B cell (primary cell): ENCODE data around the gene ANXA10.

Source experiments
- EZH2 ChIP-seq: IDR thresholded peaks from 2 replicates; pipeline ENCODE4 v1.6.1; 2012; ENCODE audit warnings: borderline replicate concordance, low read depth, mild to moderate bottlenecking, moderate library complexity, low read length; ENCODE audit not compliant: insufficient read depth, poor library complexity, severe bottlenecking
- TF ChIP-seq, protein P1 (sequence below): fragments of 200-600 bp; IDR thresholded peaks from one replicate; pipeline ENCODE4 v1.8.0; 2022; ENCODE audit warnings: antibody characterized with exemption, mild to moderate bottlenecking

DNA sequence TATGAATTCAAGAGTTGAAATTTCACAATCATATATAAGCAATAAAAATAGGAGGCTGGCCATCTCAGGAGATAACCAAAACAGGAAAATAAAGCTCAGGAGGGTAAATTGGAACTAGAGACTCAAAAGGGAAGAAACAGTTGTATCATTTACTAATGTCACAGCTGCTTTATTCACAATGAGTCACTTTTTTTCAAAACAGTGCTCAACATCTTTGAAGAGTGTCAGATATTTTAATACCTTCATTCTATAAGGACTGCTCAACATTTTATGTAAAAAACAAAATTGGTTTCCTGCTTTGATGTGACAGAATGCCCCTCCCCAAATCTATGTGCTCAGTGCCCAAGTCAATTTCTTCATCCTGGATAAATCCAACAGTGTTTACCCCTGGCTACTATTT is 128.6 kb downstream of the ANXA10 start:
- TF ChIP-seq, protein P1, sequence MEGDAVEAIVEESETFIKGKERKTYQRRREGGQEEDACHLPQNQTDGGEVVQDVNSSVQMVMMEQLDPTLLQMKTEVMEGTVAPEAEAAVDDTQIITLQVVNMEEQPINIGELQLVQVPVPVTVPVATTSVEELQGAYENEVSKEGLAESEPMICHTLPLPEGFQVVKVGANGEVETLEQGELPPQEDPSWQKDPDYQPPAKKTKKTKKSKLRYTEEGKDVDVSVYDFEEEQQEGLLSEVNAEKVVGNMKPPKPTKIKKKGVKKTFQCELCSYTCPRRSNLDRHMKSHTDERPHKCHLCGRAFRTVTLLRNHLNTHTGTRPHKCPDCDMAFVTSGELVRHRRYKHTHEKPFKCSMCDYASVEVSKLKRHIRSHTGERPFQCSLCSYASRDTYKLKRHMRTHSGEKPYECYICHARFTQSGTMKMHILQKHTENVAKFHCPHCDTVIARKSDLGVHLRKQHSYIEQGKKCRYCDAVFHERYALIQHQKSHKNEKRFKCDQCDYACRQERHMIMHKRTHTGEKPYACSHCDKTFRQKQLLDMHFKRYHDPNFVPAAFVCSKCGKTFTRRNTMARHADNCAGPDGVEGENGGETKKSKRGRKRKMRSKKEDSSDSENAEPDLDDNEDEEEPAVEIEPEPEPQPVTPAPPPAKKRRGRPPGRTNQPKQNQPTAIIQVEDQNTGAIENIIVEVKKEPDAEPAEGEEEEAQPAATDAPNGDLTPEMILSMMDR = no peak
- TF ChIP-seq EZH2 = no peak
